GM18951 (cell line): ENCODE results near the gene STK32C.

Source experiments
- POLR2A ChIP-seq: IDR thresholded peaks from 4 replicates; pipeline ENCODE4 v1.6.1; 2011; ENCODE audit warnings: mild to moderate bottlenecking; ENCODE audit not compliant: insufficient read length, insufficient read depth; ENCODE audit errors: extremely low read depth
- in situ Hi-C: fragments of 300-500 bp; cut with MboI; formaldehyde crosslinking; loops from one replicate; pipeline ENCODE4 v1.12.0; 2022; ENCODE audit warnings: low sequenced_read_pairs, mixed read lengths, inconsistent platforms; ENCODE audit not compliant: unreplicated experiment

STK32C gene

DNA sequence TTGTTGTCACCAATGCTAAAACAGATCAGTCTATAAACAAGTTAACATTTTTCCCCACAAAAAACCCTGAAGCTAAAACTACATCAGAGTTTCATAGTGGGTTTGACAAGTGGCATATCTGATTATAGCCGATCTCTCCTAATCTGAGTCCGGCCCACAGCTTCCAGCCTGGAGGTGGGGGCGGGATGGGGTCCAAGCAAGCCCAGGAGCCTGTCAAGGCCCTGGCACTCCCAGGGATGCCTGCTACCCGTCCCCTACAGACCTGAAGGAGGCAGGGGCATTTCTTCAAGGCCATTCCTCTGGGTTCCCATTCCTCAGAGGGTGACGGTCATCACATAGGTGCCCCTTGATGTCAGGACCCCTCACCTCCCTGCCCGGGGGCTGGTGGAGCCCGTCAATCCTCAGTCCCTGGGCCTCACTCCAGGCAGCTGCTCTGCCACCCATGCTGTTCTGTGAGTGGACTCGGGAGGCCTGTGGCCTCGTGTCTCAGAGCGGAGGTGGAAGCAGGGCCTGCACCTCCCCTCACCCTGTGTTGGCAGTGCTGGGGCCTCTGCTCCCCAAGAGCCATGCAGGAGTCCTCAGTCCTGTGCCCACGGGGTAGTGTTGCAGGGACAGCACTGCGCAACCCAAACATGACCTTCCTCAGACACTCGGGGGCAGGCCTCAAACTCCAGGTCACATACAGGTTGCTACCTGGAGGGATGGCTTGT is 112.2 kb downstream of the STK32C start:
- in situ Hi-C loops, result no loop called here
- TF ChIP-seq POLR2A, result no peak

DNA sequence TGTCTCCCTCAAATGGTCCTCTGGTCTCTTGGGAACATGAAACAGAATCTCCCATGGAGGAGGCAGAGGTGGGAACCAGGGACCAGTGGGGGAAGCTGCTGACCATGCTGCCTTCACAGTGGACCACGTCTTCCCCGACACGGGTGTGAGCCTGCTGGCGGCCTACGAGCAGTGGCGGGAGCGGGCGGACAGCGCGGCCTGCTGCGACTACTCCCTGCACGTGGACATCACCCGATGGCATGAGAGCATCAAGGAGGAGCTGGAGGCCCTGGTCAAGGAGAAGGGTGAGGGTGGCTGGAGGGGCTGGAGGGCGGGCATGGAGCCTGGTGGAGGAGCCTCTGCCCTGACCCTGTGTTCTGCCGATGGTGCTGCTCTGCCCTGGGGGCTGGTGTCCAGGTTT is 113.0 kb downstream of the STK32C start:
- in situ Hi-C loops, result no loop called here
- TF ChIP-seq POLR2A, result no peak

DNA sequence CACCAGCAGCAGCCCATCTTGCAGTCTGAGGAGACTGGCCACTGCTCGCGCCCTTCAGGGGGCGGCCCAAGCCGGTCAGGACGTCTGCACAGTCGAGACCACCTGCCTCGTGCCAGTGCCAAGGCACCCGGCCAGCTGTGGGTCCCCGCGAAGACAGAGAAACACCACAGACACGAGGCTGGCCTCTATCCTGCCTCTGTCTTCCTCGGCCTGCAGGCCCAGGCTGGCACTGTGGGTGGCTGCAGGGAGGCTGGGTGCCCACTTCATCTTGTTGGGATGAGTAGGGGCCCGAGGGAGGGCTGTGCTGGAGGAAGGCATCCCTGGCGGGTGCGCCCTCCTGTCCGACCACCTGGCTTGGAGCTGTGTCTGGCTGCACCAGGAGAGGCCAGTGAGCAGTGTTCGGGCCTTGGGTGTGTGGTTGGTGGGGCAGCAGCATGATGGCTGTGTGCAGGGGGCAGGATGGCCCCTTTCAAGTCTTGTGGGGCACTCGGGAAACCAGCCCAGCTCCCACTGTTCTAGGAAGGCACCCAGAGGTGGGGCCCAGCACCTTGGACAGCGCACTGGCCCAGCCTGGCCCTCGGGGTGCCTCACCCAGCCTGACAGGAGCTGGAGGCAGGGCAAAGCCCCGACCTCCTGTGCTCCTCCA is 113.7 kb downstream of the STK32C start:
- in situ Hi-C loops, result no loop called here

DNA sequence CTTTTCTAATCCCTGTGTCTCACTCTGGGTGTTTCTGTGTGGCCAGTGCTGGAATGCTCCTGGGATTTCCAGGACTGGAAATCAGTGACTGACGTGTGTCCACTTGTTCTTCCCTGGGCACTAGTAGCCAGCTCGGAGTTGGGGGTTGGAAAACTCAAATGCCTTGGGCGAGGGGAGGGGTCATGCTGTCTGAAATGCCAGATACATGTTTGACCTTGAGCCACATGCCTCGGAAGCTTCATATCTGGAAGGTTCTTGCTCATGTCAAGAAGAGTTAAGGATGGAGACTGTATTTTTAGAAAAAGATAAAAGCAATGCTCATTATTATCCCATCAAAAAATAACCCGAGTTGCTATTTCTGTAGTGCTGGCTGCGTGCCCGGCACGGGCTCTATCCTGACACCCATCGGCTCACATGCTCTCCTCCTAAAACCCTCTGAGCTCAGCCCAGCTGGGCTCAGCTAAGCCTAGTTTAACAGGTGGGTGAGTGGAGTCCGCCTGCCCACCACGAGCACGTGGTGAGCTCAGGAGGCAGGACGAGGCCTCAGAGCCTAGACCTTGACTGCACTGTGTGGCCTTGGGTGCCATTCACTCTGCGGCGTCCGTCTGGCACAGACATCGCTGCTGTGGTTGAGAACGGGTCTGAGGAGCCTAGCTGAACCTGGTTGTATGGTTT is 114.6 kb downstream of the STK32C start:
- no peak for TF ChIP-seq POLR2A
- in situ Hi-C loops, result no loop called here

More for the DNA sequence above, 113.7 kb downstream of the STK32C start:
- TF ChIP-seq POLR2A, result no peak

DNA sequence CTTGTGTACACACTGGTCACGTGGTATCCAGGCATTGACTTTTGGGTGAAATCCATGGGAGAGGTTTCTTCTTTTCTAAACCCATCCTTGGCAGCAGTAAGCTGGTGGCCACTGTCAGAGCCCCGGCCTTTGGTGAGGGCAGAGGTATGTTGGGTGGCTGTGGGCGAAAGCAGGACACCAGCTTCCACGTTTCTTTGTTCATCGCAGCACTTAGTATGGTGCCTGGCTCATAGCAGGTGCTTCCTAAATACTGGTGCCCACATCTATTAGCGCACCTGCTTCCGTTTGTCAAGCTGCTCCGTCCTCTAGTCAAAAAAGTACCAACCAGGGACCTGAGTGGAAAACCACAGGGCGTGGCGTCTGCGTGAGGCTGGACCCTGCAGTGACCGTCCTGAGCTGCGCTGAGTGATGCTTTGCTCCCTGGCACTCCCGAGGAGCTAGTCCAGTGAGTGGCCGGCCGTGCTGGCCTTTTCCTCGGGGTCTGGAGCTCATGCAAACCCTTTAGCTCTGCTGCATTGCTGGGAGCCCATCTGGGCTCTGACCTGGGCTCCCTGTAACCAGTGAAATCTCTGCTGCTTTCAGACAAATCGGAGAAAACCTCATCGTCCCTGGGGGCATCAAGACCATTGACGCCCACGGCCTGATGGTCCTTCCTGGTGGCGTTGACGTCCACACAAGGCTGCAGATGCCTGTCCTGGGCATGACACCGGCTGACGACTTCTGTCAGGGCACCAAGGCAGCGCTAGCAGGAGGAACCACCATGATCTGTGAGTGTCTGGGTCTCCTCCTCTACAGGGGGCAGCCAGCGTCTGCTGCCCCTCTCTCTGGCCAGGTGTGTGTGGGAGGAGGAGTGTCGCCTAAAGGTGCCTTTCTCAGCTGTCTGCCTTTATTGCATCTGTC is 115.4 kb downstream of the STK32C start:
- no peak for TF ChIP-seq POLR2A
- in situ Hi-C loops, result no loop called here

DNA sequence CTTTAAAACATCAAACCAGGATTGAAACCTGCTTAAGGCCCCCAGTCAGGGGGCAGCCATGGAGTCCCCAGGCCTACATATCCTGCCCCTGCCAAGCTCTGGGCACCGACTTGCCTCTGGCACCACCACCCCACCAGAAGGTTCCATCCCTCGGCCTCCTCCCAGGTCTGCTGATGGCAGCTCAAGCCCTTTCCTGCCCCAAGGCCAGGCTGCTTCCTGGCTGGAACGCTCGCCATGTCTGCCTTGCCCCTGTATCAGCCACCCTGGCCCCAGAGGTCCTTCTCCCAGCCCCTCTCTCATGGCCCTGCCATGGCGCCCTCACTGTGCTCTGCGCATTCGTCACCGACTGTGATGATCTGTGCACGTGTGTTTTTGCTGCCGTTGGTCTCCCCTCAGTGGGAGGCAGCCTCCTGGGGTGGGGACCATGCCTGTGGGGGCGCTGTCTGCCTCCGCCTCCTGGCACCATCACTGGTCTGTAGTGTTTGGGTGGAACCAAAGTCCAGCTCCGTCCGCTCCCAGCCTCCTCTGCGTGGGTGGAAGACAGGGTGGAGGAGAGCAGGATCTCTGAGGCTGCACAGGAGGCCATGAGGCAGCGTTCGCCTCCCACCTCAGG is 117.8 kb downstream of the STK32C start:
- no peak for TF ChIP-seq POLR2A

DNA sequence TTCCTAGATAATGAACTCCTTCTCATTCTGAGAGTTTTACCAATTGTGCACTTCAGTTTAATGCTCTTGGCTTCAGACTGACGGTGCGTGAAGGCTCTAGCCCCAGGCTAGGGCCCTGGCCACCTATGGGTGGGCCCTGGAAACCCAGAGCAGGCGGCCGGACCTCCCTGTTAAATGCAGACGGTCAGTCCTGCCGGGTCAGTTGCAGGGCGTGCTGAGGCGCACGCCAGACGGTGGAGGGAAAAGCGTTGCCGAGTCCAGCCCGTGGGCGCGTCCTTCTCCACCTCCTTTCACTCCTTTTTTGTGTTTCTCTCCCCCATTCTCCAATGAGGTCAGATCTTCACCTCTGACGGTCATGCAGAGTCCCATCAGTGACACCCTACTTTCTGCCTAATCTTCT is 118.7 kb downstream of the STK32C start:
- in situ Hi-C loops, result no loop called here

More for the DNA sequence above, 117.8 kb downstream of the STK32C start:
- in situ Hi-C loops, result no loop called here

DNA sequence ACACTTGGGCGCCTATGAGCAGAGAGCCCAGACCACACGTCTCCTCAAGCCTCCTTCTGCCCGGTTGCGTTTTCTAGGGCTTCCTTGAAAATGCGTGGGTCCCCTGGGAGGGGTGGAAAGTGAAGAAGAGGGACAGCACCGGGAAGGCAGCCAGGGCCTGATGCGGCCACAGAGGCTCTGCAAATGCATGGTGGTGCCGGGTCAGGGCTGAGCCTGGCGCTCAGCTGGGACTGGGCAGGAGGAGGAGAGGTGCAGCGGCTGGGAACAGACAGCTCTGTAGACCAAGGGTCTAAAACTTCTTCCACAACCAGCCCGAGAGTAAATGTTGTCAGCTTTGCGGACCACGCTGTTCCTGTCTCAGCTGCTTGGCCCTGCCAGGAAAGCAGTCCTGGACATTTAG is 119.4 kb downstream of the STK32C start:
- in situ Hi-C loops, result no loop called here
- no peak for TF ChIP-seq POLR2A

More for the DNA sequence above, 118.7 kb downstream of the STK32C start:
- TF ChIP-seq POLR2A, result no peak

DNA sequence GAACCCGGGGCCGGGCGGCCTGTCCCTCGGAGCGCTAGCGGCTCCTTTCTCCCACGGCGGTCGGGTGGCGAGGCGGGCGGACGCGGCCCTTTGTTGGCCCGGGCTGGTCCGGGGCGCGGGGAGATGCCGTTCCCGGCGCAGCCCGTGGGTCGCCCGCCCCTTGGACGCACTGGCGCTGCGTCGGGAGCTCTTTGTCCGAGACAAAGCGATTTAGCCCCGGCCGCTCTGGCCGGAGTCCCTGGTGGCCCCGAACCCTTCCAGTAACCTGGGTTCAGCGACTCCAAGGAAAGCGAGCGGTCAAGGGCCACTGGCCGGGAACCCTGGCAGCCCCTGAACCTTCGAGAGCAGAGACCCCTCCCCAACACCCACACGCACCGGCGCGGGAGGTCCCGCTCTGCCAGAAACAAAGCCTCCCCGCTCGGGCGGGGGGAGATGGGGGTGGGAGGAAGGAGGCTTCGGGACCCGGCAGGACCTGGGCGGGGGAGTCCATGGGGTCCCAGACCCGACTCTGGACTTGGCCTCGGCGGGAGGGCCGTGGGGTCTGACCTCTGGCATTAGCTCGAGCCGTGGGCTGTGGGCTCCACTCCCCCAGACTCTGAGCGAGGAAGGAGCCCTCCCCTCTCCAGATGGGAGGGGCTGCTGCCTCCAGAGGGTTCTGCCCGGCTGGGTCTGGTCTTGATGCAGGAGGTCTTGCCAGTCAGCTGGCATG is 120.2 kb downstream of the STK32C start:
- in situ Hi-C loops, result no loop called here
- TF ChIP-seq POLR2A, result no peak

DNA sequence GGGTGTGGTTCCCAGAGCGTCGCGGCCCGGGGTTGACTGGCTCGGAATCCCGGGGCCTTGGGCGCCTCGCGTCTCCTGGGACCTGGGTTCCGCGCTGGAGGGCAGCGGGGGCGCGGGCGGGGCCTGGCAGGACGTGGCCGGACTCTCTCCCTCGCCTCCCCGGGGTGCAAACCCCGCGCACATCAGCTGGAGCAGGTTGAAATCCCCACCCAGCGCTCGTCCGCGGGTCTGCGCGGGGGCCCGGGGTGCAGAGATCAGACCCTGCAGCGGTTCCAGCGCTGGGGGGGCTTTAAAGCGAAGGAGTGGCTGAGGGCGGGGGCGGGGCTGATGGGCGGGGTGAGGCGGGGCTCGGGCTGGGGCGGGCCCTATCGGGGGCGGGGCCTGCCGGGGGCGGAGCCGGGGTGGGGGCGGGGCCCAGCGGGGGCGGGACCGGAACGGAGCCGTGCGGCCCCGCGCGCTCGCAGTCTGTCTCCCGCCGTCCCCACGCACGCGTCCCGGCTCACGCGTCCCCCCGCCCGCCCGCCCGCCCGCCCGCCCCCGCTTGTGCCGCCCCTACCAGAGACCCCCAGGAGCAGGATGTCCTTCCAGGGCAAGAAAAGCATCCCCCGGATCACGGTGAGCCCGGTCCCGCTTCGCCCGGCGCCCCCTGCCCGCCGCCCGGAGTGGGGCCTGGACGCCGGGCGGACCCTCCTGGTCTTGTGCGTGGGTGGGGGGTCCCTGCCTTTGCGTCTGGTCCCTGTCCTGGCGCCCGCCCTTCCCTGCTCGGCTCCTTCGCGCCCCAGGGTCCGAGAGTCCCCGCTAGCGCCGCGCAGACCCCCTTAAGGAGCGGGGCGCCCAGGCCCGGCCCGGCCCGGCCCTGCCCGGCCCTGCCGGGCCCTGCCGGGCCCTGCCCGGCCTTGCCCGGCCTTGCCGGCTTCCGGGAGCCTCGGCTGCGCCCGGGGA is 121.0 kb downstream of the STK32C start, which contains the start of gene DPYSL4:
Gene DPYSL4 (plus strand): TSS at position 461 of the 942 bp plus-strand sequence. CDS start 116 bp downstream, at position 577.
- in situ Hi-C loops, result no loop called here
- TF ChIP-seq POLR2A, result no peak

DNA sequence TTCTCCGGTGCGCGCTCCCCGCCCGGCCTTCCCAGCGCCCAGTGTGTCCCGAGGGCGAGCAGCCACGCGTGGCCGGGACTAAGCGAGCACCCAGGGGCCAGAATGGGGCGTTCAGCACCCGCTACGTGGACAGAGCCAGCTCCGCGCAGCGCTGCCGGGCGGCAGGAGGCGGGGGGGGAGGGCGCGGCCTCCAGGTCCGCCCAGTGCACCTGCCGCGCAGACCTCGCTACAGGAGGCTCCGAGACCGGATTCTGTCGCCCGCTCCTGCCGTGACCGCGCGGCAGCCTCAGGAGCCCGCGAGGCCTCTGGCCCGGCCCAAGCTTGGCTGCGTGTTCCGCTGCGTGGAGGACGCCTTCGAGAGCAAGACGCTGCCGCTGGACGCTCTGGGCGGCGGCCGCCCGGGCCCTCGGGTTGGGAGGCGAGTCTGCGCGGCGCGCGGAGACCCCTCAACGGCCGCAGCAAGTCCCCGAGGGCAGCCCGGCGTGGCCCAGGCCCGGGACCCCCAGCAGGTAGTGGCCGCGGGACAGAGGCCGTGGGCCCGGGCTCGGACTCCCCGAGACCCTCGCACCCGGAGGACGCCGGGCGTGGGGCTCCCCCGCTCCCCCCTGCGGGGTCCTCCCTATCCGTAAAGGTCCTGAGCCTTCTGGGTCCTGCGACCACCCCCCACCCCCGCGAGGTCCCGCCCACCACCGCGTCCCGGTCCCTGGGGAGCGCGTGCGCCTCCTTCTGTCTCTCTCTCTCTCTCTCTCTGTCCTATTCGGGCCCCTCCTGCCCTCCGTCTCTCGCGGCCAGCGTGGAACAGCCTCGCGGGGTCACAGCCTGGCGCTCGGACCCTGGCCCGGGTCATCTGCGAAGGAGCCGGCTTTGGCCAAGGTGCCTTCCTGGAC is 121.9 kb downstream of the STK32C start:
- no peak for TF ChIP-seq POLR2A
- in situ Hi-C loops, result no loop called here
